Activated naive CD8-positive, alpha-beta T cell (primary cell): Measurements from ENCODE around the gene CCR6.

ENCODE experiments used
- H3K27ac Mint-ChIP-seq: one replicate; pipeline ENCODE4 v1.8.0; 2021; ENCODE audit warnings: mixed read lengths
- H3K27me3 Mint-ChIP-seq: one replicate; pipeline ENCODE4 v1.8.0; 2021; ENCODE audit warnings: mixed read lengths
- H3K36me3 Mint-ChIP-seq: one replicate; pipeline ENCODE4 v1.8.0; 2021; ENCODE audit warnings: mixed read lengths
- H3K4me1 Mint-ChIP-seq: one replicate; pipeline ENCODE4 v1.8.0; 2021; ENCODE audit warnings: low read depth, mixed read lengths
- H3K4me3 Mint-ChIP-seq: one replicate; pipeline ENCODE4 v1.8.0; 2021; ENCODE audit warnings: mild to moderate bottlenecking, mixed read lengths
- H3K9me3 Mint-ChIP-seq: one replicate; pipeline ENCODE4 v1.8.0; 2021; ENCODE audit warnings: low read depth, mixed read lengths

CCR6 gene

DNA sequence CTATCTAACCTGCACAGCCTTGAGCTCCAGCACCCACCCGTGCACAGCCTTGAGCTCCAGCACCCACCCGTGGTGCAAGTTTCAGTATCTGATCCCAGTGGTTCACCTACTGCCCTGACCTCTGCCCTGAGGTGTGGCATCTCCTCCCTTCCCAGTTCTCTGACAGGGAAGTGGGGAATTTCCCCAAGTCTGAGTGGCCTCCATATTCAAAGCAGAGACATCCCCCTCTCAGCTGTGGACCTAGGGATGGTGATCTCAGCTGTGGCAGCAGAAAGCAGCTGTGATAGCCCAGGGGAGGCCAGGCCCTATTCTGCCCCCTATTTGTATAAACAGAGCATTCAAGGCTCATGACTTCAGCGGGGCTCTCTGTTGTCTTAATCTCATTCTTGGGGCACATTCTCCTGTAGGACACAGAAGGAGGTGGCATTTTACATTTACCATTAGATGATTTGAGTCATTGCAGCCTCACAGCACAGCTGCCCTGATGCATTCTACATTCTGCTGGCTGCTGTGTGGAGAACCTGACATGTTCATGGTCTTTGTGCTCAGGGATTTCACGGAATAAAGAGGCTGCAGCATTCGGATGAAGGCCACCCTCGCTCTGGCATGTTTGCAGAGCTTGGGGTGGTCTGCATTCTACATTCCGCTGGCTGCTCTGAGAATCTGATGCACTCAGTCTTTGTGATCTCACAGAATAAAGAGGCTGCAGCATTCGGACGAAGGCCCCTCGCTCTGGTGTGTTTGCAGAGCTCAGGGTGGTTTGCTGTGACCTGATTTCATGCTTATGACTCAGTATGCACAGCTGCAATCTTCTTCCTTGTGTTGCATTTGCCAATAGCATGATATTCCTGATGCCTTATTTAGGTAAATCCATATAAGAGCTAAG is 17.9 kb downstream of the CCR6 start:
- Mint-ChIP-seq H3K4me1 (no peaks in the 10 kb centered on the region), H3K4me3 (no peak overlapping the region), H3K9me3 (no peaks in the 10 kb centered on the region), H3K36me3 (no peaks in the 10 kb centered on the region), H3K27ac (no peak overlapping the region), H3K27me3 (no peaks in the 10 kb centered on the region)

DNA sequence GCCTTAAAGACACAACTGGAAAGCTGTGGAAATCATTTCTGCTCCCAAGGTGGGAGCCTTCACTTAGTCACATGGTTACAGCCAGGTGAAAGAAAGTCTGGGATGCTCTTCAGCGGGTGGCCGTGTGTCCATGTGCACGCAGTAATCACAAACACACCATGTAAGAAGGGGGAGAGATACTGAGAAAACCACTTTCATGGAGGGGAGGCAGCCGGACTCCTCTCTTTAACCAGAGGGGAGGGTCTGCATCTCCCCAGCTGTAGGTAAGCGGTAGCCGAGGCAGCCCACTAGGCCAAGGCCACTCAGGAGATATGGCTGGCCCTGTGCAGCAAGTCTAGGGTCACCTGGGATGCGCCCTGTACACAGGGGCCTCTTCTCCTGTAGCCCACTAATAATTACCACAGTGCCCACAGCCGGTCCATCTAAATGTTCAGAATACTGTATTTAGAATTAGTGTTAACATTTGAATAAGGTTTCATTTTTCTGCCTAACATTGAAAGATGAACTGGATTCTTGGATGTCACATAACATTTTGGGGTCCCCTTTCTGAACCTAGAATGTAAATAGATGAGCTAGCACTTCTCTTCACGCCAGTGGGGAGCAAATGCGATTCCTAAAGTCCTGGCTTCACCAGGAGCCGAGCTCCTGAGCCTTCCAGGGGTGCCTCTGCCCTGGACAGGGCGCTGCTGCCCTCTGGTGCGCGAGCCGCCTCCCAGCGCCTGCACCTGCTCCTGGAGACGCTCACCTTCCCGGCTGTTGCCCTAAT is 19.0 kb downstream of the CCR6 start:
- no peak overlapping the region for H3K4me3 Mint-ChIP-seq
- H3K27ac Mint-ChIP-seq, result no peak overlapping the region
- no peaks in the 10 kb centered on the region for H3K36me3 Mint-ChIP-seq
- H3K9me3 Mint-ChIP-seq, result no peaks in the 10 kb centered on the region
- no peaks in the 10 kb centered on the region for H3K27me3 Mint-ChIP-seq
- H3K4me1 Mint-ChIP-seq, result no peaks in the 10 kb centered on the region

DNA sequence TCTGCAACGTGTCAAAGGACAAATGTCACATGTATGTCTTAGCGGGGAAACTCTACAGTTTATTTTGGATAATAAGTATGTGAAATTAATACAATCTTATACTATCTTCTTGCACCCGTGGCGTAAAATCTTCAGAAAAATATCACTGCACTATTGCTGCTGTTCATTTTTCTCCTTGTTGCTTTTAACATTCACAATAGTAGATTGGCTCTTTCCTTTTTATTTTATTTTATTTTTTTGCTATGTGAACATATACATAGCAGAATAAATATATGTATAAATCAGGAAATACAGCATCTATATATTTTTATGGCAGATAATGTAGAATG is 19.5 kb downstream of the CCR6 start:
- no peak overlapping the region for H3K4me3 Mint-ChIP-seq
- H3K27ac Mint-ChIP-seq, result no peak overlapping the region
- H3K4me1 Mint-ChIP-seq, result no peaks in the 10 kb centered on the region
- no peaks in the 10 kb centered on the region for H3K9me3 Mint-ChIP-seq
- H3K27me3 Mint-ChIP-seq, result no peaks in the 10 kb centered on the region
- no peaks in the 10 kb centered on the region for H3K36me3 Mint-ChIP-seq

DNA sequence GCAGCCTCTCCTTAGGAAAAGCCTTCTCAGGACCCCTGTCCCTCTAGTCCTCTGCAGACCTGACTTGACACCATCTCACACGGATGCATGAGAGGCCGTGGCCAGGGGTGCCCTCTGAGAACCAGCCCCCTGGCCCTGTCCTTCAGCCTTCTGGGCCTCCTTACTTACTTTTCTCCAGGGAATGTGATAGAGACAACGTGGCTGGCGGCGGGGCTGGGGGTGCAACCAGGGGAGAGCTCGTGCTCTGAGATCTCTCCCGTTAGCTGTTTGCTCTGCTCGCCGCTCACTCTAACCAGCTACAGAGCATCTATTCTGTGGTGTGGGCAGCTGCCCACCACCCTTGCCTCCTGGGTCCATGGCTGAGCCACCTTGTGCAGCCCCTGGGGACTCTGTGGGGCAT is 20.1 kb downstream of the CCR6 start:
- no peaks in the 10 kb centered on the region for H3K27me3 Mint-ChIP-seq
- H3K27ac Mint-ChIP-seq, result no peak overlapping the region
- no peaks in the 10 kb centered on the region for H3K9me3 Mint-ChIP-seq
- no peak overlapping the region for H3K4me3 Mint-ChIP-seq
- no peaks in the 10 kb centered on the region for H3K4me1 Mint-ChIP-seq
- H3K36me3 Mint-ChIP-seq, result no peaks in the 10 kb centered on the region

DNA sequence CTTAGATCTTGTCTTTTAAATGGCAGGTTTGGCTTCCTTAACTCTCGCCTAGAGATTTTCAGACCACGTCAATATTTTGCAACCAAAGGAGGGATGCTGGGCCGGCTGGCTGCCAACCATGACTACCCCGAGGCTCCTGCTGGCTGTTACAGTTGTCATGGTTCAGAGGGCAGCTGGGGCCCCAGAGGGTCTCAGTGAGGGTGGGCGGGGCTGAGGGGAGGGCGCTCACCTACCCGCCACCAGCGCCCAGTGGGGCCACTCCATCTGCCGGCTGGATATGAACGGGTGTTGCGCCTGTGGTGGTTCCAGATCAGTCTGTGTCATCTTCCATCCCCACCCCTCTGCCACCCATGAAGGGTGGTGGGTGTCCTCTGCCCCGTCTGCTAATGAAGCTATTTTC is 22.6 kb downstream of the CCR6 start:
- Mint-ChIP-seq H3K4me3 (no peak overlapping the region), H3K4me1 (no peaks in the 10 kb centered on the region), H3K27ac (no peak overlapping the region), H3K9me3 (no peaks in the 10 kb centered on the region), H3K27me3 (no peaks in the 10 kb centered on the region), H3K36me3 (no peaks in the 10 kb centered on the region)

DNA sequence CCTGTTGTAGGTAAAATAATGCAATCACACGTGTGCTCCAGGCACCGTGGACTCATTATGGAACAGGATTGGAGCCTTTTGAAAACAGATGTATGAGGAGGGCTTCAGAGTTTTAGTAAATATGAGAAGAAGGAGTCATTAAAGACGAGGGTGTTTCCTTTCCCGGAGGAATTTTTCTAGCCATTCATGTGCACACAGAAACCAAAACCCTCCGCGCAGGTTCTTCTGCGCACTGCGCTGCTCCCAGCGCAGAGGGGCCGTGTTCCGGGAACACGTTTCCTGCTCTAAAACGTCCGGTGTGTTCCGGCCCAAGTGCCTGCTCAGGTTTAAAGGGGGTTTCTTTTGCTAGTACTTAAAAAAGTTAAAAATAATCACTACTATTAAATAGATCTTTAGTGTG is 23.2 kb downstream of the CCR6 start:
- H3K4me3 Mint-ChIP-seq, result no peak overlapping the region
- no peaks in the 10 kb centered on the region for H3K36me3 Mint-ChIP-seq

DNA sequence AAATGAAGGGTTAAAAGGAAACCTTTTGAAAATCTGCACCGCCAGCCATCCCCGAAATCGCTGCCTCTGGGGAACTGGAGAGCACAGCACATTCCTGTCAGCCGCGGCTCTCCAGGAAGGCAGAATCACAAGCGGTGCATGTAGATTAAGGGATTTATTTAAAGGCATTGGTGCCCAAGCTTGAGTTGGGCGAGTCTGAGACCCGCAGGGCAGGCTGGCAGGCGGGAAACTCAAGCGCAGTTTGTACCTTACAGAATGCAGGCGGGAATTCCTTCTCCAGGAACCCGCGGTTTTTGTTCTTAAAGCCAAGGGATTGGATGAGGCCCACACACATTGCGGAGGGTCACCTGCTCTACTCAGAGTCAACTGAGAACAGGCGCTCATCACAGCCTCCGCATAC is 24.1 kb downstream of the CCR6 start:
- Mint-ChIP-seq H3K36me3 (no peaks in the 10 kb centered on the region), H3K27me3 (no peaks in the 10 kb centered on the region), H3K4me1 (no peaks in the 10 kb centered on the region), H3K9me3 (no peaks in the 10 kb centered on the region), H3K4me3 (no peak overlapping the region), H3K27ac (no peak overlapping the region)

More for the DNA sequence above, 23.2 kb downstream of the CCR6 start:
- H3K9me3 Mint-ChIP-seq, result no peaks in the 10 kb centered on the region
- no peaks in the 10 kb centered on the region for H3K27me3 Mint-ChIP-seq
- no peaks in the 10 kb centered on the region for H3K4me1 Mint-ChIP-seq
- no peak overlapping the region for H3K27ac Mint-ChIP-seq

DNA sequence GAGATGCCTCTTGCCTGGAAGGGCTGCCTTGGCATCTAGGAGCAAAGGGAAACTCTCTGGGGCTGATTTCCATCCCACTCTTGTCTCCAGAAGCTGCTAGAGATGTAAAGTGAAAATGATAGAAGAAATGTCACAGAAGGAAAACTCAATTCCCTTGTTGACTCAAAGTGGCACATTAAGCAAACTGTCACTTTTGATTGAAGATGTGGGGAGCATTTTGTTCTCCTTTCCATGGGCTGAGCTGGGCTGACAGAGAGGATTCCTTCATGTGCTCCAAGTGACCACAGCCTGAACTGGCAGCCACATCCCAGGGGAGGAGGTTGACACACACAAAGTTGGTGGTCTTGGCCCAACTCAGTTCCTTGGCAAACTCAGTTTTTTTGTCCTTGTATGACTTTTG is 25.1 kb downstream of the CCR6 start:
- no peak overlapping the region for H3K4me3 Mint-ChIP-seq
- no peaks in the 10 kb centered on the region for H3K36me3 Mint-ChIP-seq
- H3K9me3 Mint-ChIP-seq, result no peaks in the 10 kb centered on the region
- H3K4me1 Mint-ChIP-seq, result no peaks in the 10 kb centered on the region
- H3K27me3 Mint-ChIP-seq, result peaks cover 3% of the 10 kb centered on the region
- H3K27ac Mint-ChIP-seq, result no peak overlapping the region

DNA sequence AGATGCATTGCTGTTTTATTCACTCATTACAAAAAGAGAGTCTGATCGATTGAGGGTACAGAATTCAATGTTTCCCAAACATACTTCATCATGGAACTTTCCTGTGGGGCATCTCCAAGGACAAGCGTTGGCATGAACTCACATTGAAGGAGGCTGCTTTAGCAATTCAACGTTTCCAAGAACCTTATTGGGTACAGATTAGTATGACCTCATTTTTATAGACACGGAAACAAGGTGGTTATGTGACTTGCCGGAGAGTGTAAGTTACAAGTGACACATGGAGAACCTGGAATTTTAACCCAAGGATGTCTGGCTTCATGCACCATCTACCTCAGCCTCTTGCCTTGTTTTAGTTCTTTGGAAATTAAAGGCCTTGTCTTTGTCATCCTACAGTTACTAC is 26.1 kb downstream of the CCR6 start:
- H3K4me1 Mint-ChIP-seq, result no peaks in the 10 kb centered on the region
- no peaks in the 10 kb centered on the region for H3K36me3 Mint-ChIP-seq
- H3K27ac Mint-ChIP-seq, result no peak overlapping the region
- peaks cover 3% of the 10 kb centered on the region for H3K27me3 Mint-ChIP-seq
- H3K4me3 Mint-ChIP-seq, result no peak overlapping the region
- no peaks in the 10 kb centered on the region for H3K9me3 Mint-ChIP-seq

DNA sequence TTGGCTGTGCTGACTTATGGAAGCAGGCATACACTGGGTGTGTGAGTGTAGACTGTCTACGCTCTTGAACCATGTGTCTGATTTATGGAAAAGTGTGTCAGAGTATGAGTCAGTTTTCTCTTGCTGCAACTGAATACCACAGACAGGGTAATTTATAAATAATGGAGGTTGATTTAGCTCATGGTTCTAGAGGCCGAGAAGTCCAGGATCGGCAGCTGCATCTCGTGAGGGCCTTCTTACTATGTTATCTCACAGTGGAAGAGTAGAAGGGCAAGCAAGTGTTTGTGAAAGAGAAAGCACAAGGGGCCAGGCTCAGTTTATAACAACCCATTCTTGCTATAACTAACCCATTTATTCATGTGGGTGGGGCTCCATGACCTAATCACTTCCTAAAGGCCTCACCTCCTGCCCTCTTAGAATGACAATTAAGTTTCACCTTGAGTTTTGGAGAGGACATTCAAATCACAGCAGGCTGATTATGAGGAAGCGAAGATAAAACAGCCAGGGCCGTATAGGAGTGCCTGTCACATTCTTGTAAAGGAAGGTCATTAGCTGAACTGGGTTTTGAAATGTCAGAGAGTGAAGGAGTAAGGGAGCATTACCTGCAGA is 28.1 kb downstream of the CCR6 start:
- H3K27me3 Mint-ChIP-seq, result peaks cover 3% of the 10 kb centered on the region
- no peaks in the 10 kb centered on the region for H3K4me1 Mint-ChIP-seq
- H3K36me3 Mint-ChIP-seq, result no peaks in the 10 kb centered on the region
- no peaks in the 10 kb centered on the region for H3K9me3 Mint-ChIP-seq
- H3K27ac Mint-ChIP-seq, result no peak overlapping the region
- no peak overlapping the region for H3K4me3 Mint-ChIP-seq

DNA sequence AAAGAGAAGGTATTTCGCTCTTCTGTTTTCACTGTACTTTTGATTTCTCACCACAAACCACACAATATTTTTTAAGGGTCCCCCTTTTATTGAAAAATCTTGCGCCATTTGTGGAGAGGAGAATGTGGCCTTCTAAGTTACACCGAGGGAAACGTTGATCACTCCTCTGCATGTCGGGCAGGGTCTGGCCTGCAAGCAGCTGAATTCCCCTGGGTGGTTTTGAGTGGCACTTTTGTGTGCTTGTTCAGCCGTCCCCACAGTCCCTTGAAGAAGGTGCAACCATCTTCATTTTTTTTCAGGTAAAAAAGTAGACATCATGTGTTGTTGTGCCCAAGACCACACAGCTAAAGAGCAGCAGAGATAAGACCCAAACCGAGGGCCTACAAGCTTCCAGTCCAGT is 28.8 kb downstream of the CCR6 start:
- no peaks in the 10 kb centered on the region for H3K9me3 Mint-ChIP-seq
- no peaks in the 10 kb centered on the region for H3K4me1 Mint-ChIP-seq
- H3K4me3 Mint-ChIP-seq, result no peak overlapping the region
- peaks cover 3% of the 10 kb centered on the region for H3K27me3 Mint-ChIP-seq
- H3K27ac Mint-ChIP-seq, result no peak overlapping the region
- H3K36me3 Mint-ChIP-seq, result no peaks in the 10 kb centered on the region

DNA sequence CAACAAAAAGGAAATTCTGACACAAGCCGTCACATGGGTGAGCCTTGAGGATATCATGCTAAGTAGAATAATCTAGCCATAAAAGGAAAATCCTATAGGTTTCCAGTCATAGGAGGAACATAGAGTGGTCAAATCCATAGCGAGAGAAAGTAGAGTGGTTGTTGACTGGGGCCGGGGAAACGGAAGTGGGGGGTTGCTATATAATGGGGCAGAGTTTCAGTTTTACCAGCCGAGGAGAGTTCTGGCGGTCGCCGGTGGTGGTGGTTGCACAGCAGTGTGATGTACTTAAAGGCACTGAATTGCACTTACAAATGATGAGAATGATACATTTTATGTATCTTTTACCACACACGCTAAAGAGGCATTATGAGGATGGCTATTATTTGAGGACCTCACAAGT is 30.0 kb downstream of the CCR6 start:
- no peak overlapping the region for H3K4me3 Mint-ChIP-seq
- H3K27me3 Mint-ChIP-seq, result peaks cover 3% of the 10 kb centered on the region
- H3K27ac Mint-ChIP-seq, result no peak overlapping the region
- H3K4me1 Mint-ChIP-seq, result no peaks in the 10 kb centered on the region
- no peaks in the 10 kb centered on the region for H3K9me3 Mint-ChIP-seq
- H3K36me3 Mint-ChIP-seq, result no peaks in the 10 kb centered on the region

DNA sequence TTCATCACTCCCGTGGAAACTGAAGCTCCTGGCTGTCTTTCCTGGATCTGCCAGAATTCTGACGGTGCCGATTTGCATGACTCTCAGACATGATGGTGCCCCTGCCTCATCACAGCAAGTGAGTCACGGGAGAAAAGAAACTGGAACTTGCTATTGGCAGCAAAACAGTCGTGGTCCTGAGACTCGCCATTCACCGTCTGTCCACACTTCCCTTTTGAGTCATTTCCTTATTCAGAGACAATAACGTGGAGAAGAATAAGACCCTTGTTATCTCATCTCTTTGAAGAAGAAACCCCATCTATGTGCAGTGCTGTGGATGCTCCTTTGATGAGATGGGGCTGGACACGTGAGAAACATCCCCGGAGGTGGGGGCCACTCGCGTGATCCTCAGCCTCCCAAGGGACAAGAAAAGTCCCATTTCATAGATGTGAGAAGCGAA is 30.6 kb downstream of the CCR6 start:
- Mint-ChIP-seq H3K4me1 (no peaks in the 10 kb centered on the region), H3K27me3 (peaks cover 3% of the 10 kb centered on the region), H3K27ac (no peak overlapping the region), H3K9me3 (no peaks in the 10 kb centered on the region), H3K36me3 (no peaks in the 10 kb centered on the region), H3K4me3 (no peak overlapping the region)

DNA sequence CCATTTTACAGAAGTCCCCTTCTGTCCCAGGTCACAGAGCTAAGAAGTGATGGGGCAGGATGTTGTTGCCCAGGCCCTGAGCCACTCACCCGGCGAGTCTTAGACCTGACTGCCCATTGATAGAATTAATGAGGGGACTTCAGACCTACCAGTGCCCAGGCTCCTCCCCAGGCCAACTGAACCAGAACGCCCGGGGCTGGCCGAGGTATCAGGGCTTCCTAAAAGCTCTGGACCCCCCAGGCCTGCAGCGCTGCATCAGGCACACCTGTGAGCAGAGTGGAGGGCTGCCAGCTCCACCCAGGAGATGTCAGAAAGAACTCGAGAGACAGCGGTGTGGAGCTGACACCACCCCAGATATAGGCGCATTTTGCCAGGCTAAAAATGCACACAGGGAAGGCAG is 31.4 kb downstream of the CCR6 start:
- Mint-ChIP-seq H3K27me3 (peaks cover 3% of the 10 kb centered on the region), H3K4me3 (no peak overlapping the region), H3K9me3 (no peaks in the 10 kb centered on the region), H3K36me3 (no peaks in the 10 kb centered on the region), H3K4me1 (no peaks in the 10 kb centered on the region), H3K27ac (no peak overlapping the region)

DNA sequence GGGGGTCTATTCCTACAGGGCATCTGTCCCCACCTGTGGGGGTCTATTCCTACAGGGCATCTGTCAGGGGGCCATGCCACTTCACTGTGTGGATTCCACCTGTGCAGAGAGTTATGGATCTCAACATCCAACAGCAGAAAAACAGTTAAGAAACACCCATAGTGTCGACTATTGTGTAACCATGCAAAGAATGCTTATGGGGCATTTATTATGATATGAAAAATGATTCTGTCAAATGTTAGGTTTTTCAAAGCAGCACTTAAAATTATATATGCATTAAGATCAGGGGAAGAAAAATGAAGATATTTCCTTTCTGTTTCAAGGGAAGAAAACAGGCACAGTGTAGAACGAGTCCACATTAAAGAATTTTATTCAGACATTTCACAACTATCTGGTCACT is 32.0 kb downstream of the CCR6 start:
- Mint-ChIP-seq H3K27me3 (peaks cover 3% of the 10 kb centered on the region), H3K9me3 (no peaks in the 10 kb centered on the region), H3K4me1 (no peaks in the 10 kb centered on the region), H3K27ac (no peak overlapping the region), H3K4me3 (no peak overlapping the region), H3K36me3 (no peaks in the 10 kb centered on the region)
